ENCODE measurements around the gene SLC13A5.

Gene SLC13A5

DNA sequence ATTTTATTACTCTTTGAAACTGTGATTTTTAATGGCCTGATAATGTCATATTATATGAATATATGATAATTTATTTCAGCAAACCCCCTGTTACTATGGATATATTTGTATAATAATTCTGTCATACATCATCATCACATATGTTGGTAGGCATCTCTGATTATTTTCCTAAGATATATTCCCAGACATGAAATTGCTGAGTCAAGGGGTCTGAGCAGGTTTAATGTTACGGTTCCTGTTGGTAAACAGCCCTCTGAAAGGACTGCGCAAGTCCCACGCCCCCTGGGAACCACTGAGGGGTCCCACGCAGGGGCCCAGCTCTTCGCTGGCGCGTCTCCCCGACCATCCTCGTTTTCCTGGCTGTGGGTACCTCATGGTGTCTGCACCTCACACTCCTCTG is 24.2 kb downstream of the SLC13A5 start:
- no peaks in the 10 kb centered on the region for H3K9me3 ChIP-seq (ENCODE audit: low read length)
- peaks cover under 1% of the 10 kb centered on the region for H3K27me3 ChIP-seq (ENCODE audit: insufficient read depth, low read length)
- no peaks in the 10 kb centered on the region for H3K36me3 ChIP-seq (ENCODE audit: insufficient read depth, low read length)

GRCh38 chr17:6686026-6686425 is 27.1 kb downstream of the SLC13A5 start:
- Histone ChIP-seq H3K27me3 (ENCODE audit: insufficient read depth, low read length) (peaks cover 2% of the 10 kb centered on the region), H3K4me1 (ENCODE audit: insufficient read depth, low read length) (no peaks in the 10 kb centered on the region), H2AFZ (ENCODE audit: low read depth, low read length) (no peak overlapping the region), H3K9me3 (ENCODE audit: low read length) (peaks cover 2% of the 10 kb centered on the region), H3K36me3 (ENCODE audit: insufficient read depth, low read length) (no peaks in the 10 kb centered on the region), H3K4me3 (ENCODE audit: low read length) (no peak overlapping the region)

More for the DNA sequence above, 24.2 kb downstream of the SLC13A5 start:
- no peaks in the 10 kb centered on the region for H3K4me1 ChIP-seq (ENCODE audit: insufficient read depth, low read length)
- no peak overlapping the region for H2AFZ ChIP-seq (ENCODE audit: low read depth, low read length)
- H3K4me3 ChIP-seq (ENCODE audit: low read length) = no peak overlapping the region

- Histone ChIP-seq H3K36me3 (ENCODE audit: insufficient read depth, low read length) (no peaks in the 10 kb centered on the region), H3K9me3 (ENCODE audit: low read length) (peaks cover 2% of the 10 kb centered on the region), H3K4me3 (ENCODE audit: low read length) (no peak overlapping the region), H3K27me3 (ENCODE audit: insufficient read depth, low read length) (peaks cover 2% of the 10 kb centered on the region), H3K4me1 (ENCODE audit: insufficient read depth, low read length) (no peaks in the 10 kb centered on the region), H2AFZ (ENCODE audit: low read depth, low read length) (no peak overlapping the region)
These were observed 28.0 kb downstream of the SLC13A5 start for GRCh38 chr17:6684881-6685767.

DNA sequence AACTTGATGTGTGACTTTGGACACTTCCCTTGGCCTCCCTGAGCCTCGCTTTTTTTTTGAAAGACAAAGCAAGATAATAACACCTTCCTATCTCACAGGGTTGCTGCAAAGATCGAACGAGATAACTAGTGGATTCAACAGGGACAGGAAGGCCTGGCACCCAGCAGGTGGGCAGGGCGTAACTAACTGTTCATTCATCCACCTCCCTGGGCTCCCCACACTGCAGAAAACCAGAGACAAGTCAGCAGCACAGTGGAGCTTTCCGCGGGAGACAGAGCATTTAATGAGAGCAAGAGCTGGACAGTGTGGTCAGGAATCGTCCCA is 28.7 kb downstream of the SLC13A5 start:
- Histone ChIP-seq H3K27me3 (ENCODE audit: insufficient read depth, low read length) (peaks cover 2% of the 10 kb centered on the region), H3K4me3 (ENCODE audit: low read length) (no peak overlapping the region), H3K9me3 (ENCODE audit: low read length) (peaks cover 2% of the 10 kb centered on the region), H3K36me3 (ENCODE audit: insufficient read depth, low read length) (no peaks in the 10 kb centered on the region), H3K4me1 (ENCODE audit: insufficient read depth, low read length) (no peaks in the 10 kb centered on the region), H2AFZ (ENCODE audit: low read depth, low read length) (no peak overlapping the region)

- H3K36me3 ChIP-seq (ENCODE audit: insufficient read depth, low read length) = no peaks in the 10 kb centered on the region
- no peaks in the 10 kb centered on the region for H3K4me1 ChIP-seq (ENCODE audit: insufficient read depth, low read length)
- H3K4me3 ChIP-seq (ENCODE audit: low read length) = no peak overlapping the region
- H3K9me3 ChIP-seq (ENCODE audit: low read length) = peaks cover 2% of the 10 kb centered on the region
- H3K27me3 ChIP-seq (ENCODE audit: insufficient read depth, low read length) = peaks cover 2% of the 10 kb centered on the region
- H2AFZ ChIP-seq (ENCODE audit: low read depth, low read length) = no peak overlapping the region
These were observed 29.3 kb downstream of the SLC13A5 start for GRCh38 chr17:6683730-6684459.

GRCh38 chr17:6683081-6683684 is 30.0 kb downstream of the SLC13A5 start:
- no peak overlapping the region for H2AFZ ChIP-seq (ENCODE audit: low read depth, low read length)
- H3K36me3 ChIP-seq (ENCODE audit: insufficient read depth, low read length) = no peaks in the 10 kb centered on the region
- no peak overlapping the region for H3K4me3 ChIP-seq (ENCODE audit: low read length)
- peaks cover 2% of the 10 kb centered on the region for H3K27me3 ChIP-seq (ENCODE audit: insufficient read depth, low read length)
- peaks cover 2% of the 10 kb centered on the region for H3K9me3 ChIP-seq (ENCODE audit: low read length)
- no peaks in the 10 kb centered on the region for H3K4me1 ChIP-seq (ENCODE audit: insufficient read depth, low read length)

DNA sequence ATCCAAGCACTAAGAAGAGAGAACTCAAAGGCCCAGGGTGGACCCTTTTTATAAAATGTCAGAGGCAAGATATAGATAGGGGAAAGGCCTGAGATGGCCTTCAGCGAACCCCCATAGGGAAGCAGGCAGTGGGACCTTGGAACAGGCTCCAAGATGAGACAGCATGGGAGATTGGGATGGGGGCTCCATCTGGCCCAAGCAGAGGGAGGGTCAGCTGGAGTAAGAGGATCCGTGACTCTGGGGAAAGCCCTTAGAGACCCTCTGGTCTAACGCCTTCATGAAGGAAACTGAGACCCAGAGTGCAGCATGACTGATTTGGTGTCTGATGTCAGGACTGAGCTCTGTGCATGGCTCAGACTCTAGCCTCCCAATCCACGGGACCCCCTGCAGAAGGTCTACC is 30.8 kb downstream of the SLC13A5 start:
- no peaks in the 10 kb centered on the region for H3K4me1 ChIP-seq (ENCODE audit: insufficient read depth, low read length)
- H2AFZ ChIP-seq (ENCODE audit: low read depth, low read length) = no peak overlapping the region
- no peak overlapping the region for H3K4me3 ChIP-seq (ENCODE audit: low read length)
- H3K27me3 ChIP-seq (ENCODE audit: insufficient read depth, low read length) = peaks cover 2% of the 10 kb centered on the region
- peaks cover 2% of the 10 kb centered on the region for H3K9me3 ChIP-seq (ENCODE audit: low read length)
- H3K36me3 ChIP-seq (ENCODE audit: insufficient read depth, low read length) = no peaks in the 10 kb centered on the region

DNA sequence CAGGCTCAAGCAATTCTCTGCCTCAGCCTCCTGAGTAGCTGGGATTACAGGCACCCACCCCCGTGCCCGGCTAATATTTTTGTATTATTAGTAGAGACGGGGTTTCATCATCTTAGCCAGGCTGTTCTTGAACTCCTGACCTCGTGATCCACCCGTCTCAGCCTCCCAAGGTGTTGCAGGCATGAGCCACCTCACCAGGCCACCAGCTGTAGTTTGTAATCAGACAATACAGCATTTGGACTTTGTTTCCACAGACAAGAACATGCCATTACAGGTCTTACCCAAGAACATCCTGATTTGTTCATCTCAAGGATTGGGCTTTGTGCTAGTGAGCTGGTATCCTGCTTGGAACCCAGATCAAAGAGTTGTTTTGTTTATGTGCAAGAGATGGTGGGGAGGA is 31.5 kb downstream of the SLC13A5 start:
- Histone ChIP-seq H3K4me1 (ENCODE audit: insufficient read depth, low read length) (no peaks in the 10 kb centered on the region), H2AFZ (ENCODE audit: low read depth, low read length) (no peak overlapping the region), H3K4me3 (ENCODE audit: low read length) (no peak overlapping the region), H3K36me3 (ENCODE audit: insufficient read depth, low read length) (no peaks in the 10 kb centered on the region), H3K9me3 (ENCODE audit: low read length) (peaks cover 2% of the 10 kb centered on the region), H3K27me3 (ENCODE audit: insufficient read depth, low read length) (peaks cover 8% of the 10 kb centered on the region)

DNA sequence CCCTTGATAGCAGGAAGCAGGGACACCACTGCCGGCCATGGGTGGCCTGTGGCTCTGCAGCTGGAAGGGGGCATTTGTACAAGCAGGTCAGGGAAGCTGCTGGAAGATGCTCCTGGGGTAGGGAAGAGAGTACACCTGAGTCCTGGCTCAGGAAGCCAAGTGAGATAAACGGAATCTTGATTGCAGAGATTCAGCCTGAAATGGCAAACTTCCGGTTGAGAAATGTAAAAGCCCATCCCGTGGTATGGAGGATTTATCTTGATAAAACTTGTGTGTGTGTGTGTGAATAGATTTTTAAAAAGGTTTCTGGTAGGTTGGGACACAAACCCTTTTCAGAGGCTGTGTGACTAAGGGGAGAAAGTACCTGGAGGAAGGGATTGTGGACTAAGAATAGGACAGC is 32.0 kb downstream of the SLC13A5 start:
- Histone ChIP-seq H3K36me3 (ENCODE audit: insufficient read depth, low read length) (no peaks in the 10 kb centered on the region), H3K4me3 (ENCODE audit: low read length) (no peak overlapping the region), H3K27me3 (ENCODE audit: insufficient read depth, low read length) (peaks cover 12% of the 10 kb centered on the region), H3K4me1 (ENCODE audit: insufficient read depth, low read length) (no peaks in the 10 kb centered on the region), H3K9me3 (ENCODE audit: low read length) (peaks cover 2% of the 10 kb centered on the region), H2AFZ (ENCODE audit: low read depth, low read length) (no peak overlapping the region)

DNA sequence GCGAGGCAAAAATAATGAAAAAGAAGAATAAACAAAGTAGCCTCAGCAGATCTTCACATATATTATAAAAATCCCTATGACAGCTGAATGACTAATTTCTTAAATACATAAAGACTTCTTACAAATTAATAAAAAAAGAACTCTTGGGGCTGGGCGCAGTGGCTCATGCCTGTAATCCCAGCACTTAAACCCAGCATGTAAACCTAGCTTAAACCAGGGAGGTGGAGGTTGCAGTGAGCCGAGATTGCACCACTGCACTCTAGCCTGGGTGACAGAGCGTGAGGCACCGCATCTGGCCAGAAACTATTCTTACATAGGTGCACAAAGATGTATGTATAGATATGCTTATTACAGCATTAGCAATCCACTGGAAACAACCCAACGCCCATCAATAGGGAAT is 33.9 kb downstream of the SLC13A5 start:
- no peak overlapping the region for H3K4me3 ChIP-seq (ENCODE audit: low read length)
- H3K36me3 ChIP-seq (ENCODE audit: insufficient read depth, low read length) = no peaks in the 10 kb centered on the region
- peaks cover 2% of the 10 kb centered on the region for H3K9me3 ChIP-seq (ENCODE audit: low read length)
- peaks cover 18% of the 10 kb centered on the region for H3K27me3 ChIP-seq (ENCODE audit: insufficient read depth, low read length)
- no peaks in the 10 kb centered on the region for H3K4me1 ChIP-seq (ENCODE audit: insufficient read depth, low read length)
- no peak overlapping the region for H2AFZ ChIP-seq (ENCODE audit: low read depth, low read length)

DNA sequence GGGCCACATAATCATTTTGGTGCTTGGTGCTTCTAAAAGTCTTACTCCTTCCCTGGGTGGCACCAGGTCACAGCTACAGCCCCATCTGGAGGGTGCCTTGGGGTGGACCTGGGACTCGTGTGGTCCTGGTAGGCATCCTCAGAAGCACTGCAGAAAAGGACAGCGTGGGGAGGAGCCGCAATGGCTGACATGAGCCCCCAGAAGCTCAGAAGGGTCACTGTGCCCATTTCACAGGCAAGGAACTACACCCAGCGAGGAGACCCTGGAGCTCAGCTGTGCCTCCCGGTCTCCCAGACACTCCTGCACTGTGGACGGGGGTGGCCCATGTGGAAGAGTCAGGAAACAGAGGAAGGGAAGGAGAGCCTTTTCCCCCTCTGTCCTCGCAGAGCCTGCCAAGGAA is 35.2 kb downstream of the SLC13A5 start:
- Histone ChIP-seq H3K9me3 (ENCODE audit: low read length) (peaks cover 2% of the 10 kb centered on the region), H3K4me1 (ENCODE audit: insufficient read depth, low read length) (no peaks in the 10 kb centered on the region), H2AFZ (ENCODE audit: low read depth, low read length) (no peak overlapping the region), H3K36me3 (ENCODE audit: insufficient read depth, low read length) (no peaks in the 10 kb centered on the region), H3K4me3 (ENCODE audit: low read length) (no peak overlapping the region), H3K27me3 (ENCODE audit: insufficient read depth, low read length) (peaks cover 16% of the 10 kb centered on the region)

- H3K27me3 ChIP-seq (ENCODE audit: insufficient read depth, low read length) = peaks cover 16% of the 10 kb centered on the region
- H2AFZ ChIP-seq (ENCODE audit: low read depth, low read length) = no peak overlapping the region
- no peak overlapping the region for H3K4me3 ChIP-seq (ENCODE audit: low read length)
- peaks cover 2% of the 10 kb centered on the region for H3K9me3 ChIP-seq (ENCODE audit: low read length)
- H3K36me3 ChIP-seq (ENCODE audit: insufficient read depth, low read length) = no peaks in the 10 kb centered on the region
- H3K4me1 ChIP-seq (ENCODE audit: insufficient read depth, low read length) = no peaks in the 10 kb centered on the region
These were observed 35.9 kb downstream of the SLC13A5 start for GRCh38 chr17:6677158-6677831.

DNA sequence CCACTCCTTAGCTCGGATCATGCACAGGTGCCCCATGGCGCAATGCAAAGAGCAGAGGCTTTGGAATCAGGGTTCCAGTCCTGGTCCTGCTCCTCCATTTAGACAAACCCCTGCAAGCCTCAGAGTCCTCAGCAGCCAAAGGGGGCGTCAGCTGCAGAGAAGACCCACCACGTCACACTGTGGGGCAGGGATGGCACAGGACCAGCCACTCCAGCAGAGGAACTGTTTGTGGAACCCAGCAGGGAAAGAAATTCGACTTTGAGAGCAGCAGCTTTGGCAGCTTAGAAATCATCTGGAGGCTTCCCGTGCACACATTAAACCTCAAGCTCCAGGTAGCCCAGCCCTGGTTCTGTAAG is 36.4 kb downstream of the SLC13A5 start:
- Histone ChIP-seq H3K9me3 (ENCODE audit: low read length) (peaks cover under 1% of the 10 kb centered on the region), H3K36me3 (ENCODE audit: insufficient read depth, low read length) (no peaks in the 10 kb centered on the region), H3K4me3 (ENCODE audit: low read length) (no peak overlapping the region), H3K4me1 (ENCODE audit: insufficient read depth, low read length) (no peaks in the 10 kb centered on the region), H2AFZ (ENCODE audit: low read depth, low read length) (no peak overlapping the region), H3K27me3 (ENCODE audit: insufficient read depth, low read length) (peaks cover 16% of the 10 kb centered on the region)
